Sigmoid colon (tissue), 4 donors: Measurements from ENCODE around the gene SELENBP1.

Experiments used
- CTCF ChIP-seq, 4 experiments: fragments of 450-650 bp in 3 of 4; fragments of 200-600 bp in 1 of 4; IDR thresholded peaks; one replicate each; pipeline ENCODE4 v1.5.1; 2016 to 2019; ENCODE audit warnings: antibody characterized with exemption in 4 of 4, mild to moderate bottlenecking in 3 of 4, moderate library complexity in 2 of 4
- POLR2A ChIP-seq, 2 donors: fragments of 450-650 bp; IDR thresholded peaks; one replicate each; pipeline ENCODE4 v1.6.1; 2016; ENCODE audit warnings: antibody characterized with exemption in 2 of 2, mild to moderate bottlenecking in 2 of 2, moderate library complexity in 2 of 2
- POLR2AphosphoS5 ChIP-seq, 4 donors: sonication (generic); formaldehyde crosslinking; IDR thresholded peaks; one replicate each; pipeline ENCODE4 v1.6.1; 2017; ENCODE audit warnings: antibody characterized with exemption in 4 of 4

GRCh38 chr1:151327223-151327902 is 45.1 kb downstream of the SELENBP1 start, which contains the start of gene PI4KB:
- TF ChIP-seq POLR2AphosphoS5 (IDR thresholded peaks at IDR 0.05), result peak; percentile 39 to 88 (median 66)
- TF ChIP-seq POLR2A (IDR thresholded peaks at IDR 0.05), result peak in 1 of 2 donors; percentile 7
- no peak for TF ChIP-seq CTCF (IDR thresholded peaks at IDR 0.05)
